IPS-15b (cell line): ENCODE measurements around the gene SSR1.
A peak's percentile ranks its signal among the peaks of the same experiment; 100 is the strongest.
"Not testable (repeated sequence)": the region's sequence is repeated elsewhere in the genome, so short reads cannot be mapped to it uniquely, and the experiment has no call there.

ENCODE experiments used
- H3K27me3 ChIP-seq: one replicate; pipeline ENCODE4 v1.6.1; 2013; ENCODE audit warnings: low read length; ENCODE audit not compliant: control insufficient read depth, insufficient read depth
- H3K36me3 ChIP-seq: one replicate; pipeline ENCODE4 v1.6.1; 2013; ENCODE audit warnings: low read length; ENCODE audit not compliant: control insufficient read depth, insufficient read depth
- H3K4me1 ChIP-seq: one replicate; pipeline ENCODE4 v1.6.1; 2013; ENCODE audit warnings: mild to moderate bottlenecking, low read length; ENCODE audit not compliant: control insufficient read depth, insufficient read depth
- H3K4me3 ChIP-seq: one replicate; pipeline ENCODE4 v1.5.1; 2013; ENCODE audit warnings: low read depth, low read length
- H3K9ac ChIP-seq: one replicate; pipeline ENCODE4 v1.6.1; 2013; ENCODE audit warnings: low read depth, mild to moderate bottlenecking, low read length
- H3K9me3 ChIP-seq: one replicate; pipeline ENCODE4 v1.6.1; 2013; ENCODE audit warnings: mild to moderate bottlenecking, low read length; ENCODE audit not compliant: control insufficient read depth, insufficient read depth

Gene SSR1

GRCh38 chr6:7315948-7316365 lies 3.0 kb upstream of the SSR1 start:
- H3K4me1 ChIP-seq: no peaks in the 10 kb centered on the region
- no peaks in the 10 kb centered on the region for H3K27me3 ChIP-seq
- H3K9me3 ChIP-seq: no peaks in the 10 kb centered on the region
- H3K36me3 ChIP-seq: no peaks in the 10 kb centered on the region
- H3K4me3 ChIP-seq: no peak overlapping the region
- H3K9ac ChIP-seq: no peak overlapping the region

- H3K4me3 ChIP-seq, H3K27me3 ChIP-seq, H3K4me1 ChIP-seq, H3K9me3 ChIP-seq, H3K9ac ChIP-seq, H3K36me3 ChIP-seq: not testable (repeated sequence)
These were observed 2.3 kb upstream of the SSR1 start for GRCh38 chr6:7315087-7315947.

- H3K27me3 ChIP-seq: no peaks in the 10 kb centered on the region
- no peak overlapping the region for H3K9ac ChIP-seq
- H3K4me1 ChIP-seq: no peaks in the 10 kb centered on the region
- H3K36me3 ChIP-seq: peaks cover 3% of the 10 kb centered on the region
- H3K4me3 ChIP-seq: no peak overlapping the region
- H3K9me3 ChIP-seq: no peaks in the 10 kb centered on the region
These were observed 1.4 kb upstream of the SSR1 start for GRCh38 chr6:7314414-7314813.

GRCh38 chr6:7313505-7314165 lies 636 bp upstream of the SSR1 start:
- Histone ChIP-seq H3K27me3 (no peaks in the 10 kb centered on the region), H3K9me3 (no peaks in the 10 kb centered on the region), H3K36me3 (peaks cover 11% of the 10 kb centered on the region), H3K4me3 (peak overlapping the region; percentile 84), H3K4me1 (no peaks in the 10 kb centered on the region), H3K9ac (peak overlapping the region; percentile 81)

- no peaks in the 10 kb centered on the region for H3K27me3 ChIP-seq
- peaks cover 18% of the 10 kb centered on the region for H3K36me3 ChIP-seq
- peak overlapping the region; percentile 84 for H3K4me3 ChIP-seq
- no peaks in the 10 kb centered on the region for H3K9me3 ChIP-seq
- peak overlapping the region; percentile 88 for H3K9ac ChIP-seq
- no peaks in the 10 kb centered on the region for H3K4me1 ChIP-seq
These were observed 933 bp downstream of the SSR1 start for GRCh38 chr6:7311917-7312615.

- no peak overlapping the region for H3K9ac ChIP-seq
- peaks cover 18% of the 10 kb centered on the region for H3K36me3 ChIP-seq
- peak overlapping the region; percentile 10 for H3K4me3 ChIP-seq
- H3K4me1 ChIP-seq: no peaks in the 10 kb centered on the region
- H3K27me3 ChIP-seq: no peaks in the 10 kb centered on the region
- H3K9me3 ChIP-seq: no peaks in the 10 kb centered on the region
These were observed 1.8 kb downstream of the SSR1 start for GRCh38 chr6:7311176-7311575.

GRCh38 chr6:7309050-7309449 lies 3.9 kb downstream of the SSR1 start:
- Histone ChIP-seq H3K9ac (no peak overlapping the region), H3K9me3 (no peaks in the 10 kb centered on the region), H3K4me3 (no peak overlapping the region), H3K36me3 (peaks cover 21% of the 10 kb centered on the region), H3K27me3 (no peaks in the 10 kb centered on the region), H3K4me1 (no peaks in the 10 kb centered on the region)

- H3K4me3 ChIP-seq: no peak overlapping the region
- peaks cover 28% of the 10 kb centered on the region for H3K36me3 ChIP-seq
- H3K9ac ChIP-seq: no peak overlapping the region
- no peaks in the 10 kb centered on the region for H3K4me1 ChIP-seq
- no peaks in the 10 kb centered on the region for H3K27me3 ChIP-seq
- H3K9me3 ChIP-seq: no peaks in the 10 kb centered on the region
These were observed 5.5 kb downstream of the SSR1 start for GRCh38 chr6:7307533-7307932.

GRCh38 chr6:7304821-7305220 lies 8.2 kb downstream of the SSR1 start:
- H3K9me3 ChIP-seq: no peaks in the 10 kb centered on the region
- H3K36me3 ChIP-seq: peaks cover 41% of the 10 kb centered on the region
- H3K9ac ChIP-seq: no peak overlapping the region
- H3K4me3 ChIP-seq: no peak overlapping the region
- no peaks in the 10 kb centered on the region for H3K27me3 ChIP-seq
- no peaks in the 10 kb centered on the region for H3K4me1 ChIP-seq

- Histone ChIP-seq H3K9me3 (no peaks in the 10 kb centered on the region), H3K4me1 (no peaks in the 10 kb centered on the region), H3K36me3 (peaks cover 29% of the 10 kb centered on the region), H3K9ac (no peak overlapping the region), H3K27me3 (no peaks in the 10 kb centered on the region), H3K4me3 (no peak overlapping the region)
These were observed 11.3 kb downstream of the SSR1 start for GRCh38 chr6:7301702-7302101.

GRCh38 chr6:7300926-7301325 lies 12.1 kb downstream of the SSR1 start:
- Histone ChIP-seq H3K4me1 (no peaks in the 10 kb centered on the region), H3K9ac (no peak overlapping the region), H3K27me3 (no peaks in the 10 kb centered on the region), H3K36me3 (peaks cover 29% of the 10 kb centered on the region), H3K9me3 (no peaks in the 10 kb centered on the region), H3K4me3 (no peak overlapping the region)
